BLaER1 treated with 17β-estradiol and CSF1 and Interleukin-3, amounts not matched to agents 10 nM and 100 nM (cell line): ENCODE data around the gene NADK.
"Not testable (repeated sequence)": the region's sequence is repeated elsewhere in the genome, so short reads cannot be mapped to it uniquely, and the experiment has no call there.

Experiments used
- H3K27ac ChIP-seq, 11 experiments: shearing (Covaris generic); formaldehyde crosslinking; 2 replicates each; pipeline ENCODE4 v1.8.1; 2022
- H3K27me3 ChIP-seq, 11 experiments: shearing (Covaris generic); formaldehyde crosslinking; 2 replicates each; pipeline ENCODE4 v1.8.1; 2022
- H3K36me3 ChIP-seq, 11 experiments: shearing (Covaris generic); formaldehyde crosslinking; 2 replicates each; pipeline ENCODE4 v1.8.1; 2022
- H3K4me1 ChIP-seq, 10 experiments: shearing (Covaris generic); formaldehyde crosslinking; 2 replicates each; pipeline ENCODE4 v1.8.1; 2022
- H3K4me2 ChIP-seq, 11 experiments: shearing (Covaris generic); formaldehyde crosslinking; 2 replicates each; pipeline ENCODE4 v1.8.1; 2022
- H3K4me3 ChIP-seq, 10 experiments: shearing (Covaris generic); formaldehyde crosslinking; 2 replicates each; pipeline ENCODE4 v1.8.1; 2022
- H3K9ac ChIP-seq, 11 experiments: shearing (Covaris generic); formaldehyde crosslinking; 2 replicates each; pipeline ENCODE4 v1.8.1; 2022
- H3K9me3 ChIP-seq, 11 experiments: shearing (Covaris generic); formaldehyde crosslinking; replicated peaks in 1 of 11; 2 replicates each; pipeline ENCODE4 v1.8.1; 2022
- H4K20me1 ChIP-seq, 11 experiments: shearing (Covaris generic); formaldehyde crosslinking; 2 replicates each; pipeline ENCODE4 v1.8.1; 2022
- Cebpa-rat ChIP-seq, 11 experiments: shearing (Covaris generic); IDR thresholded peaks; 2 replicates each; pipeline ENCODE4 v1.8.1; 2022

Gene NADK

DNA sequence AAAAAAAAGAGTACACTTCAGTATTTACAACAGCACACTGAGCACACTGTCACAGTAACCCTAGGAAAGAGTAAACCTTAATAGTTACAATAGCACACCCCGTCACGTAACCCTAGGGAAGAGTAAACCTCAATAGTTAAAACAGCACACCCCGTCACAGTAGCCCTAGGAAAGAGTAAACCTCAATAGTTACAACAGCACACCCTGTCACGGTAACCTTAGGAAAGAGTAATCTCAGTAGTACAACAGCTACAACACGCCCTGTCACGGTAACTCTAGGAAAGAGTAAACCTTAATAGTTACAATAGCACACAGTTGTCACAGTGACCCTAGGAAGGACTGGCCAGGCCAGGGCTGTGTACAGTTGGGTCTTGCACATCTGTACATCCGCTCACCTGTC is 57.1 kb downstream of the NADK start:
- H3K9me3 ChIP-seq = no peaks in the 10 kb centered on the region
- H3K4me3 ChIP-seq = no peak overlapping the region
- H3K9ac ChIP-seq = peak overlapping the region in 1 of 11 experiments; percentile 3; a peak in 2 of 22 replicates
- H3K4me1 ChIP-seq = peaks cover 0 to 4% (median 0%) of the 10 kb centered on the region in 10 experiments; a peak in 1 of 20 replicates
- no peak overlapping the region for H3K27ac ChIP-seq
- TF ChIP-seq Cebpa-rat (IDR thresholded peaks at IDR 0.05) = no peak
- H3K27me3 ChIP-seq = no peaks in the 10 kb centered on the region
- H3K36me3 ChIP-seq = peaks cover 39 to 62% (median 48%) of the 10 kb centered on the region in 11 experiments
- peaks cover 0 to 10% (median 0%) of the 10 kb centered on the region in 11 experiments; a peak in 7 of 22 replicates for H4K20me1 ChIP-seq
- H3K4me2 ChIP-seq = no peak overlapping the region

GRCh38 chr1:1715109-1715883 is 63.0 kb downstream of the NADK start:
- H3K27ac ChIP-seq, H3K4me3 ChIP-seq, H3K4me1 ChIP-seq, H3K4me2 ChIP-seq, H3K27me3 ChIP-seq, H3K9me3 ChIP-seq, H3K9ac ChIP-seq, H4K20me1 ChIP-seq: not testable (repeated sequence)
- H3K36me3 ChIP-seq = peaks cover 33 to 54% (median 42%) of the 10 kb centered on the region in 11 experiments

- not testable (repeated sequence) for H4K20me1 ChIP-seq, H3K9me3 ChIP-seq, H3K4me3 ChIP-seq, H3K27ac ChIP-seq, H3K4me1 ChIP-seq, H3K4me2 ChIP-seq, H3K9ac ChIP-seq, H3K27me3 ChIP-seq
- H3K36me3 ChIP-seq = peaks cover 0 to 23% (median 19%) of the 10 kb centered on the region in 11 experiments; a peak in 17 of 22 replicates
These were observed 70.4 kb downstream of the NADK start for GRCh38 chr1:1707897-1708296.

GRCh38 chr1:1707241-1707640 is 71.0 kb downstream of the NADK start:
- not testable (repeated sequence) for H3K9ac ChIP-seq, H3K9me3 ChIP-seq, H3K27ac ChIP-seq, H3K4me3 ChIP-seq, H3K4me1 ChIP-seq, H3K27me3 ChIP-seq, H3K4me2 ChIP-seq, H4K20me1 ChIP-seq
- peaks cover 0 to 23% (median 19%) of the 10 kb centered on the region in 11 experiments; a peak in 17 of 22 replicates for H3K36me3 ChIP-seq

DNA sequence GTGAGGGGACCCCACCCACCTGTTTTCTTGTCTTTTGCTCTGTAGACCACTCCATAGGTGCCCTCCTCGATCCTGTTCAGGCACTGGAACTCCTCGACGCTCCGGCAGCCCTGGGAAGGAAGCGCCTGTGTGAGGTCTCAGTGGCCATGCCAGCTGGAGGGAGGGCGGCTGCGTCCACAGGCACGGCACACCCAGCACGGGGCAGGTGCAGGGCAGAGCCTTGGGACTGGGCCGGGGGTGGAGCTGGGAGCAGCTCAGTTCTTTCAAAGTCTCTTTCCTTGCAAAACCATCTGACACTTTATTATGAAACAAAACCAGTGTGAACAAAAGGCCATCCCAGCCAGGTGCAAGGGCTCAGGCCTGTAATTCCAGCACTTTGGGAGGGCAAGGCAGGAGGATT is 72.6 kb downstream of the NADK start:
- H4K20me1 ChIP-seq, H3K9ac ChIP-seq, H3K4me3 ChIP-seq, H3K4me2 ChIP-seq, H3K27ac ChIP-seq, H3K27me3 ChIP-seq, H3K9me3 ChIP-seq, H3K4me1 ChIP-seq: not testable (repeated sequence)
- H3K36me3 ChIP-seq = peaks cover 0 to 23% (median 19%) of the 10 kb centered on the region in 11 experiments; a peak in 17 of 22 replicates

DNA sequence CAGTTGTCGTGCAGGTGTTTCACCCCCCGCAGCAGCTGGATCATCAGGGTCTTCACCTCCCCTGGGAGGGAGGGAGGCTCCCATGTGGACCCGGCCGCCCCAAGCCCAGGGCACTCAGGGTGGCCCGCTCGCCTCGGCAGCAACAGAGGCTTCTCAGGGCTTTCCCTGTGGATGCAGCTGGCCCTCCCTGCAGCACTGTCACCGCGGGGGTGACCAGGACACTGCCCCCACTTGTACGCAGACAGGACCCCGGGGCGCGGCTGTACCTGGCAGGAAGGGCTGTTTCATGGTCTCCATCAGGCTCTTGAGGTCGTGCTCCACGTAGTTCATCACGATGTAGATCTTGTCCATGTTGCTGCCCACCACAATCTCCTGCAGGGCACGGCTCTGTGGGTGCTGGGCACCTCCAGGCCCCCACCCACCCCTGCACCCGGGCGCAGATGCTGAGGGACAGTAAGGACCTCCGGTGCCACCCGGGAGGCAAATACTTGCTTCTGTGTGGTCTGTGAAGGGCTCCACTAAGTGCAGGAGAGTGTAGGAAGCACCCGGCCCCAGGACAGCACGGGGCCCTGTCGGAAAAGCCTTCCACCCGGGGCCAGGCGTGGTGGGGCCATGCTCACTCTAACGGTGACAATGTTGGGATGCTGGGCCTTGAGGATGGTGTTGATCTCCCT is 73.8 kb downstream of the NADK start:
- H4K20me1 ChIP-seq, H3K9ac ChIP-seq, H3K27me3 ChIP-seq, H3K4me2 ChIP-seq, H3K27ac ChIP-seq, H3K4me1 ChIP-seq, H3K9me3 ChIP-seq, H3K4me3 ChIP-seq: not testable (repeated sequence)
- peaks cover 0 to 23% (median 19%) of the 10 kb centered on the region in 11 experiments; a peak in 17 of 22 replicates for H3K36me3 ChIP-seq

GRCh38 chr1:1703796-1704195 is 74.5 kb downstream of the NADK start:
- Histone ChIP-seq H3K4me1 (no peaks in the 10 kb centered on the region), H3K27ac (no peak overlapping the region), H3K4me2 (no peak overlapping the region), H3K27me3 (no peaks in the 10 kb centered on the region), H4K20me1 (no peaks in the 10 kb centered on the region; a peak in 2 of 22 replicates), H3K9ac (no peak overlapping the region), H3K4me3 (no peak overlapping the region), H3K9me3 (no peaks in the 10 kb centered on the region), H3K36me3 (peaks cover 0 to 23% (median 19%) of the 10 kb centered on the region in 11 experiments; a peak in 17 of 22 replicates)
- no peak for TF ChIP-seq Cebpa-rat (IDR thresholded peaks at IDR 0.05)

DNA sequence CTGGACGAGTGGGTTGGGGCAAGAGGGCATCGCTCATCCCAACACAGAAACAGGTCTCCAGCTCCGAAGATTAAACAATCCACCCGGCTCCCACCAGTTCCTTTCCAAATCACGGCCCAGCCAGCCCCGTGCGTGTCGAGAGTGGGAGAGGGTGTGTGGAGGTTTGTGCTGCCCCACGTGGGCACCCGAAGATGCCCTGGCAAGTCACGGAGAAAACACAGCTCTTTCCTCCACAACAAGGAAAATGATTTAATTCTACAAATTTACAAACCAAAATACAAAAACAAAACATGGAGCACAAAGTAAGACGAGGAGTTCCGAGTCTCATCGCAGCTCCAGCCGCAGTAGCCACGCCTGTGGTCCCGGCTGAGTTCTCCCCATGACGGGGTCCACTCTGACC is 75.8 kb downstream of the NADK start:
- not testable (repeated sequence) for H3K4me2 ChIP-seq, H3K27ac ChIP-seq, H3K9ac ChIP-seq, H3K9me3 ChIP-seq, H4K20me1 ChIP-seq, H3K4me3 ChIP-seq, H3K27me3 ChIP-seq, H3K4me1 ChIP-seq
- peaks cover 0 to 23% (median 19%) of the 10 kb centered on the region in 11 experiments; a peak in 17 of 22 replicates for H3K36me3 ChIP-seq
